ENCODE data around the gene HMCES. TPM values are rescaled to one million over a fixed set of nuclear protein-coding genes. Genes with fewer than 3 reads are reported as not detected.
A peak's percentile ranks its signal among the peaks of the same experiment; 100 is the strongest.

Gene HMCES
- total and polyA plus RNA-seq, 2 of the 13 experiments (the other 11 are each of a cell fraction or from before 2014, with no cell fraction given), result 16.1 to 37.5 TPM

DNA sequence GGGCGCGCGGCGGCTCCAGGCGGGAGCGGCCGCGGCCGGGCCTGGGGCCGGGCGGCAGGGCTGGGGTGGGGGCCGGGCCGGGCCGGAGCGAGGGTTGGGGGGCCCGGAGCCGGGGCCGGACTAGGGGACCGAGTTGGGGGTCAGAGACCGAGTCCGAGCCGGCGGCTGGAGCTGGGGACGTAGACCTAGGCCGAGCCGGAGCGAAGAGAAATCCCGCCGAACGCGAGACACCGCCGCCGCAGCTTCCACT, 37.3 kb downstream of the HMCES start:
- Histone ChIP-seq H3K4me3 (replicated peaks in 1 of 3; ENCODE audit: insufficient read depth in 1 of 3, low read depth in 2 of 3, low read length in 3 of 3) (peak overlapping the region; percentile 92 to 98 (median 95)), H4K20me1 (ENCODE audit: insufficient read depth, low read length) (peaks cover 8% of the 10 kb centered on the region; the same call in 1 of the 2 replicates), H2AFZ (ENCODE audit: low read length) (no peak overlapping the region), H3K9me3 (ENCODE audit: low read length) (no peaks in the 10 kb centered on the region), H3K4me1 (ENCODE audit: insufficient read depth, low read length) (peaks cover 25% of the 10 kb centered on the region), H3K9ac (ENCODE audit: insufficient read depth, low read depth, low read length) (peak overlapping the region; percentile 88), H3K79me2 (ENCODE audit: insufficient read depth, low read length) (peaks cover 5% of the 10 kb centered on the region), H3K27me3 (ENCODE audit: control insufficient read depth in 1 of 2, insufficient read depth in 2 of 2, low read length in 2 of 2) (no peaks in the 10 kb centered on the region; a peak in 1 of 5 replicates), H3K27ac (ENCODE audit: extremely low read length, insufficient read depth, low read length) (peak overlapping the region; percentile 85), H3K36me3 (replicated peaks in 1 of 2; ENCODE audit: control insufficient read depth in 1 of 2, insufficient read depth in 2 of 2, low read length in 2 of 2) (no peaks in the 10 kb centered on the region), H3K4me2 (ENCODE audit: low read depth, low read length) (peak overlapping the region; percentile 83; the same call in 1 of the 2 replicates)
- intact Hi-C loops (cut with micrococcal nuclease; ENCODE audit: unreplicated experiment) (loop anchor here (2.0 kb wide), 1 partner anchor 37 kb away; the partner anchor contains the start of gene HMCES), in situ Hi-C loops (cut with HindIII; ENCODE audit: extremely low pct_ligation_motif_present, low pct_unique_long_range_greater_than_20kb) (no loop called here)
- CTCF ChIA-PET (ENCODE audit: low intra/inter-chr PET ratio, low total read pairs), result no interaction called here
- no peak for DNase-seq (ENCODE audit: low spot score)
- WGBS (ENCODE audit: low lambda C conversion rate), result 1% methylated on average over 24 of the region's 34 CpGs
- FAIRE-seq, result no peak
- ATAC-seq, result peak; percentile 24; the same call in 2 of the 3 replicates
- BruUV-seq (replicated peaks), result no TSS peak
- POLR2A ChIA-PET, result interaction anchor here (0.7 to 3.5 kb wide), 25 partner anchors 11 to 317 kb away, joined by 3 to 33 read pairs (median 4); partner anchors contain the start of genes CNBP, COPG1, HMCES and IFT122
- no peak for TF ChIP-seq KDM5A (IDR thresholded peaks at IDR 0.05; ENCODE audit: borderline replicate concordance, low read length)
- no peak for TF ChIP-seq NFE2L2 (IDR thresholded peaks at IDR 0.05; ENCODE audit: low read length)
- TF ChIP-seq PCBP1 (IDR thresholded peaks at IDR 0.05; ENCODE audit: borderline replicate concordance, low read depth, low read length), result no peak
- TF ChIP-seq, protein P1, sequence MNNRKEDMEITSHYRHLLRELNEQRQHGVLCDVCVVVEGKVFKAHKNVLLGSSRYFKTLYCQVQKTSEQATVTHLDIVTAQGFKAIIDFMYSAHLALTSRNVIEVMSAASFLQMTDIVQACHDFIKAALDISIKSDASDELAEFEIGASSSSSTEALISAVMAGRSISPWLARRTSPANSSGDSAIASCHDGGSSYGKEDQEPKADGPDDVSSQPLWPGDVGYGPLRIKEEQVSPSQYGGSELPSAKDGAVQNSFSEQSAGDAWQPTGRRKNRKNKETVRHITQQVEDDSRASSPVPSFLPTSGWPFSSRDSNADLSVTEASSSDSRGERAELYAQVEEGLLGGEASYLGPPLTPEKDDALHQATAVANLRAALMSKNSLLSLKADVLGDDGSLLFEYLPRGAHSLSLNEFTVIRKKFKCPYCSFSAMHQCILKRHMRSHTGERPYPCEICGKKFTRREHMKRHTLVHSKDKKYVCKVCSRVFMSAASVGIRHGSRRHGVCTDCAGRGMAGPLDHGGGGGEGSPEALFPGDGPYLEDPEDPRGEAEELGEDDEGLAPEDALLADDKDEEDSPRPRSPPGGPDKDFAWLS (CRISPR knock-in tag; IDR thresholded peaks at IDR 0.05; ENCODE audit: borderline replicate concordance), result no peak
- no peak for TF ChIP-seq FOXA3 (CRISPR knock-in tag; IDR thresholded peaks at IDR 0.05)
- TF ChIP-seq, protein P2, sequence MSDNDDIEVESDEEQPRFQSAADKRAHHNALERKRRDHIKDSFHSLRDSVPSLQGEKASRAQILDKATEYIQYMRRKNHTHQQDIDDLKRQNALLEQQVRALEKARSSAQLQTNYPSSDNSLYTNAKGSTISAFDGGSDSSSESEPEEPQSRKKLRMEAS (IDR thresholded peaks at IDR 0.05), result no peak
- no peak for TF ChIP-seq ZFY (CRISPR knock-in tag; IDR thresholded peaks at IDR 0.05)
- TF ChIP-seq RARG (CRISPR knock-in tag; IDR thresholded peaks at IDR 0.05; ENCODE audit: low read depth), result 0 out of 2 replicates have a peak, but pooled peaks have one; percentile 48
- TF ChIP-seq ARNT2 (CRISPR knock-in tag; IDR thresholded peaks at IDR 0.05; ENCODE audit: low read depth), result 0 out of 2 replicates have a peak, but pooled peaks have one; percentile 62
- TF ChIP-seq PHB2 (IDR thresholded peaks at IDR 0.05; ENCODE audit: partially characterized antibody), result no peak
- TF ChIP-seq ZNF670 (CRISPR knock-in tag; IDR thresholded peaks at IDR 0.05; ENCODE audit: borderline replicate concordance), result no peak
- TF ChIP-seq ZNF550 (CRISPR knock-in tag; IDR thresholded peaks at IDR 0.05; ENCODE audit: borderline replicate concordance), result no peak
- TF ChIP-seq ZNF780A (CRISPR knock-in tag; IDR thresholded peaks at IDR 0.05), result no peak
- no peak for TF ChIP-seq GATAD2A (CRISPR knock-in tag; IDR thresholded peaks at IDR 0.05)
- TF ChIP-seq, protein P3, sequence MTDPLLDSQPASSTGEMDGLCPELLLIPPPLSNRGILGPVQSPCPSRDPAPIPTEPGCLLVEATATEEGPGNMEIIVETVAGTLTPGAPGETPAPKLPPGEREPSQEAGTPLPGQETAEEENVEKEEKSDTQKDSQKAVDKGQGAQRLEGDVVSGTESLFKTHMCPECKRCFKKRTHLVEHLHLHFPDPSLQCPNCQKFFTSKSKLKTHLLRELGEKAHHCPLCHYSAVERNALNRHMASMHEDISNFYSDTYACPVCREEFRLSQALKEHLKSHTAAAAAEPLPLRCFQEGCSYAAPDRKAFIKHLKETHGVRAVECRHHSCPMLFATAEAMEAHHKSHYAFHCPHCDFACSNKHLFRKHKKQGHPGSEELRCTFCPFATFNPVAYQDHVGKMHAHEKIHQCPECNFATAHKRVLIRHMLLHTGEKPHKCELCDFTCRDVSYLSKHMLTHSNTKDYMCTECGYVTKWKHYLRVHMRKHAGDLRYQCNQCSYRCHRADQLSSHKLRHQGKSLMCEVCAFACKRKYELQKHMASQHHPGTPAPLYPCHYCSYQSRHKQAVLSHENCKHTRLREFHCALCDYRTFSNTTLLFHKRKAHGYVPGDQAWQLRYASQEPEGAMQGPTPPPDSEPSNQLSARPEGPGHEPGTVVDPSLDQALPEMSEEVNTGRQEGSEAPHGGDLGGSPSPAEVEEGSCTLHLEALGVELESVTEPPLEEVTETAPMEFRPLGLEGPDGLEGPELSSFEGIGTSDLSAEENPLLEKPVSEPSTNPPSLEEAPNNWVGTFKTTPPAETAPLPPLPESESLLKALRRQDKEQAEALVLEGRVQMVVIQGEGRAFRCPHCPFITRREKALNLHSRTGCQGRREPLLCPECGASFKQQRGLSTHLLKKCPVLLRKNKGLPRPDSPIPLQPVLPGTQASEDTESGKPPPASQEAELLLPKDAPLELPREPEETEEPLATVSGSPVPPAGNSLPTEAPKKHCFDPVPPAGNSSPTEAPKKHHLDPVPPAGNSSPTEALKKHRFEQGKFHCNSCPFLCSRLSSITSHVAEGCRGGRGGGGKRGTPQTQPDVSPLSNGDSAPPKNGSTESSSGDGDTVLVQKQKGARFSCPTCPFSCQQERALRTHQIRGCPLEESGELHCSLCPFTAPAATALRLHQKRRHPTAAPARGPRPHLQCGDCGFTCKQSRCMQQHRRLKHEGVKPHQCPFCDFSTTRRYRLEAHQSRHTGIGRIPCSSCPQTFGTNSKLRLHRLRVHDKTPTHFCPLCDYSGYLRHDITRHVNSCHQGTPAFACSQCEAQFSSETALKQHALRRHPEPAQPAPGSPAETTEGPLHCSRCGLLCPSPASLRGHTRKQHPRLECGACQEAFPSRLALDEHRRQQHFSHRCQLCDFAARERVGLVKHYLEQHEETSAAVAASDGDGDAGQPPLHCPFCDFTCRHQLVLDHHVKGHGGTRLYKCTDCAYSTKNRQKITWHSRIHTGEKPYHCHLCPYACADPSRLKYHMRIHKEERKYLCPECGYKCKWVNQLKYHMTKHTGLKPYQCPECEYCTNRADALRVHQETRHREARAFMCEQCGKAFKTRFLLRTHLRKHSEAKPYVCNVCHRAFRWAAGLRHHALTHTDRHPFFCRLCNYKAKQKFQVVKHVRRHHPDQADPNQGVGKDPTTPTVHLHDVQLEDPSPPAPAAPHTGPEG (CRISPR knock-in tag; IDR thresholded peaks at IDR 0.05), result no peak
- TF ChIP-seq, protein P4, sequence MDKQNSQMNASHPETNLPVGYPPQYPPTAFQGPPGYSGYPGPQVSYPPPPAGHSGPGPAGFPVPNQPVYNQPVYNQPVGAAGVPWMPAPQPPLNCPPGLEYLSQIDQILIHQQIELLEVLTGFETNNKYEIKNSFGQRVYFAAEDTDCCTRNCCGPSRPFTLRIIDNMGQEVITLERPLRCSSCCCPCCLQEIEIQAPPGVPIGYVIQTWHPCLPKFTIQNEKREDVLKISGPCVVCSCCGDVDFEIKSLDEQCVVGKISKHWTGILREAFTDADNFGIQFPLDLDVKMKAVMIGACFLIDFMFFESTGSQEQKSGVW (CRISPR knock-in tag; IDR thresholded peaks at IDR 0.05; ENCODE audit: borderline replicate concordance), result no peak
- no peak for TF ChIP-seq IRX3 (CRISPR knock-in tag; IDR thresholded peaks at IDR 0.05; ENCODE audit: borderline replicate concordance, low read depth)
- no peak for TF ChIP-seq ZSCAN22 (CRISPR knock-in tag; IDR thresholded peaks at IDR 0.05)
